ENCODE data around the gene UBD.

GRCh38 chr6:29509239-29509638, 50.3 kb downstream of the UBD start:
- TF ChIP-seq, protein P1, sequence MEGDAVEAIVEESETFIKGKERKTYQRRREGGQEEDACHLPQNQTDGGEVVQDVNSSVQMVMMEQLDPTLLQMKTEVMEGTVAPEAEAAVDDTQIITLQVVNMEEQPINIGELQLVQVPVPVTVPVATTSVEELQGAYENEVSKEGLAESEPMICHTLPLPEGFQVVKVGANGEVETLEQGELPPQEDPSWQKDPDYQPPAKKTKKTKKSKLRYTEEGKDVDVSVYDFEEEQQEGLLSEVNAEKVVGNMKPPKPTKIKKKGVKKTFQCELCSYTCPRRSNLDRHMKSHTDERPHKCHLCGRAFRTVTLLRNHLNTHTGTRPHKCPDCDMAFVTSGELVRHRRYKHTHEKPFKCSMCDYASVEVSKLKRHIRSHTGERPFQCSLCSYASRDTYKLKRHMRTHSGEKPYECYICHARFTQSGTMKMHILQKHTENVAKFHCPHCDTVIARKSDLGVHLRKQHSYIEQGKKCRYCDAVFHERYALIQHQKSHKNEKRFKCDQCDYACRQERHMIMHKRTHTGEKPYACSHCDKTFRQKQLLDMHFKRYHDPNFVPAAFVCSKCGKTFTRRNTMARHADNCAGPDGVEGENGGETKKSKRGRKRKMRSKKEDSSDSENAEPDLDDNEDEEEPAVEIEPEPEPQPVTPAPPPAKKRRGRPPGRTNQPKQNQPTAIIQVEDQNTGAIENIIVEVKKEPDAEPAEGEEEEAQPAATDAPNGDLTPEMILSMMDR (IDR thresholded peaks at IDR 0.05; ENCODE audit: insufficient read depth, low read length), result no peak
- no peak for TF ChIP-seq GABPA (IDR thresholded peaks at IDR 0.05; ENCODE audit: low read depth)
- TF ChIP-seq, protein P2, sequence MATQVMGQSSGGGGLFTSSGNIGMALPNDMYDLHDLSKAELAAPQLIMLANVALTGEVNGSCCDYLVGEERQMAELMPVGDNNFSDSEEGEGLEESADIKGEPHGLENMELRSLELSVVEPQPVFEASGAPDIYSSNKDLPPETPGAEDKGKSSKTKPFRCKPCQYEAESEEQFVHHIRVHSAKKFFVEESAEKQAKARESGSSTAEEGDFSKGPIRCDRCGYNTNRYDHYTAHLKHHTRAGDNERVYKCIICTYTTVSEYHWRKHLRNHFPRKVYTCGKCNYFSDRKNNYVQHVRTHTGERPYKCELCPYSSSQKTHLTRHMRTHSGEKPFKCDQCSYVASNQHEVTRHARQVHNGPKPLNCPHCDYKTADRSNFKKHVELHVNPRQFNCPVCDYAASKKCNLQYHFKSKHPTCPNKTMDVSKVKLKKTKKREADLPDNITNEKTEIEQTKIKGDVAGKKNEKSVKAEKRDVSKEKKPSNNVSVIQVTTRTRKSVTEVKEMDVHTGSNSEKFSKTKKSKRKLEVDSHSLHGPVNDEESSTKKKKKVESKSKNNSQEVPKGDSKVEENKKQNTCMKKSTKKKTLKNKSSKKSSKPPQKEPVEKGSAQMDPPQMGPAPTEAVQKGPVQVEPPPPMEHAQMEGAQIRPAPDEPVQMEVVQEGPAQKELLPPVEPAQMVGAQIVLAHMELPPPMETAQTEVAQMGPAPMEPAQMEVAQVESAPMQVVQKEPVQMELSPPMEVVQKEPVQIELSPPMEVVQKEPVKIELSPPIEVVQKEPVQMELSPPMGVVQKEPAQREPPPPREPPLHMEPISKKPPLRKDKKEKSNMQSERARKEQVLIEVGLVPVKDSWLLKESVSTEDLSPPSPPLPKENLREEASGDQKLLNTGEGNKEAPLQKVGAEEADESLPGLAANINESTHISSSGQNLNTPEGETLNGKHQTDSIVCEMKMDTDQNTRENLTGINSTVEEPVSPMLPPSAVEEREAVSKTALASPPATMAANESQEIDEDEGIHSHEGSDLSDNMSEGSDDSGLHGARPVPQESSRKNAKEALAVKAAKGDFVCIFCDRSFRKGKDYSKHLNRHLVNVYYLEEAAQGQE (IDR thresholded peaks at IDR 0.05; ENCODE audit: insufficient replicate concordance, low read depth), result no peak
- TF ChIP-seq POLR2AphosphoS5 (IDR thresholded peaks at IDR 0.05; ENCODE audit: low read depth), result no peak
